Colon (tissue), 2 donors: ENCODE data around the gene RAB21.
"Not testable (repeated sequence)": the region's sequence is repeated elsewhere in the genome, so short reads cannot be mapped to it uniquely, and the experiment has no call there.

Source experiments
- FAIRE-seq: peaks from 2 replicates; lab custom pipeline; 2012; peaks lifted over from hg19 to GRCh38; lab: Jason Lieb, UNC
- donor health status: control.
- donor health status: control.

Gene RAB21

GRCh38 chr12:71799106-71799505 is 44.4 kb downstream of the RAB21 start:
- FAIRE-seq, result no peak

DNA sequence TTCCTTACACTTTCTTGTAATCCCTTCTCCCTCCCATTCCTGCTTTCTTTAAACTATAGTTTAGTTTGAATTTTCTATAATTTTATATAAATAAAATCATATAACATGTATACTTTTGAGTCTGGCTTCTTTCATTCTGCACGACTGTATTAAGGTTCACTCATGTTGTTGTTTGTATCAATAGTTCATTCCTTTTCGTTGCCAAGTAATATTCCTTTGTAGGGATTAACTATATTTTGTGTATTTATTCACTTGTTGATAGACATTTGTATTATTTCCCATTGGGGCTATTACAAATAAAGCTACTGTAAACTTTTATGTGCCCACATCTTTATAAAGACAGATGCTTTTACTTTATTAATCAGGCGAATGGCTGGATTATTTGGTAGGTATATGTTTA is 45.5 kb downstream of the RAB21 start:
- FAIRE-seq, result no peak

- no peak for FAIRE-seq
Observed at GRCh38 chr12:71804505-71804904, 49.8 kb downstream of the RAB21 start.

DNA sequence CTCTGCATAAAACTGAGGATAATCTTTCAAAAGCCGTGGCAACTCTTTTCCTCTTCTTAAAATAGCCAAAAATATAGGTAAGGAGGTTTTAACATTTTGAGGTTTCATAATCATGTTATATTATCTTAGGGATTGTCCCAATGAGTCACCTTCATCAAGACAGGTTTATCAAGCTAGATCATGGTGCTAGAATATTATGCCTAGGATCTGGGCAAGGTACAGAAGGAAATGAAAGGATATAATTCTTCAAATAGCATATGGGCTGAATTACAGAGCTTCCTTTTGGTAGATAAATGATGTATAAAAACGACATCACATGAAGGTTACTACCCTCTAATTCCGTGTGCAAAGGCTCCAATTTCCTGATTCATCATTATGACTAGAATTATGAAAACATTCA is 56.3 kb downstream of the RAB21 start:
- no peak for FAIRE-seq

DNA sequence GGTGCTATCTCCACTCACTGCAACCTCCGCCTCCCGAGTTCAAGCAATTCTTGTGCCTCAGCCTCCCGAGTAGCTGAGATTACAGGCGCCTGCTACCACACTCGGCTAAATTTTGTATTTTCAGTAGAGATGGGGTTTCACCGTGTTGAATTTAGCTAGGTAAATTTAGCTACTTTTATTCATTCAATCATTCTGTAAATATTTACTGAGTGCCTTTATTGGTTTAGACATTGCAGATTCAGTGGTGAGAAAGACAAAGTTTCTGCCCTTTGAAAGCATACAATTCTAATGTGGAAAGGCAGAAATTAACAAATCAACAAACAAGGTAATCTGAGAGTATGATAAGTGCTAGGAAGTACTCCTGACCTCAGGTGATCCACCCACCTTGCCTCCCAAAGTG is 60.6 kb downstream of the RAB21 start:
- FAIRE-seq, result not testable (repeated sequence)

- not testable (repeated sequence) for FAIRE-seq
Observed at GRCh38 chr12:71822088-71822487, 67.4 kb downstream of the RAB21 start.

GRCh38 chr12:71828813-71829212 is 74.2 kb downstream of the RAB21 start:
- no peak for FAIRE-seq

DNA sequence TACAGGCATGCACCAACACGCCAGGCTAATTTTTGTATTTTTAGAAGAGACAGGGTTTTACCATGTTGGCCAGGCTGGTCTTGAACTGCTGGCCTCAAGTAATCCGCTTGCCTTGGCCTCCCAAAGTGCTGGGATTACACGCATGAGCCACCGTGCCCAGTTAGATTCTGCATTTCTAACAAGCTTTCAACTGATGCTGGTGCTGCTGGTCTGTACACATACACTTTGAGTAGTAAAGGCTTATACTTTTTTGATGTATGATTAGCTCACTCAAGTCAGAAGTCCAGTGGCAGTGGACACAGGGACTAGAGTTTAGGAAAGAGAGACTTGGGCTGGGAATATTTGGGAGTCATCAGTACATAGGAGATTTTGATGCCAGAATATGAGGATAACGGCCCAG is 82.7 kb downstream of the RAB21 start:
- FAIRE-seq, result no peak

GRCh38 chr12:71838231-71838630 is 83.6 kb downstream of the RAB21 start:
- FAIRE-seq, result no peak

DNA sequence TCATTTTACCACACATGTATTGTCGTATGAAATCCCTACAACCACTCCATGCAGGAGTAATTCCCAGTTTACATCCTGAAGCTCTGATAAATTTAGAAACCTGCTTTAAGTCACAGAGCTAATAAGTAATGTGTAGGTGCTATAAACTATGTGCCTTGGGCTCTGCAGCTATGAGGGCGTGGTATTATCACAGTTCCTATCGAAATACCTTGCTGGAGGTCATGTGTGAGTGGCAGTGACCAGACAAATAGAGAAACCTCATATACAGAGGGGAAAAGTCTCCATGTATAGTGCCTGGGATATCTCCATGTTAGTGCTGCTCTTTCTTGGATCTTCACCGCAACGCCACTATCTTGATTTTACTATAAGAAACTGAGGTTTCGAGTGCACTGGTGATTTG is 84.0 kb downstream of the RAB21 start:
- FAIRE-seq, result no peak

DNA sequence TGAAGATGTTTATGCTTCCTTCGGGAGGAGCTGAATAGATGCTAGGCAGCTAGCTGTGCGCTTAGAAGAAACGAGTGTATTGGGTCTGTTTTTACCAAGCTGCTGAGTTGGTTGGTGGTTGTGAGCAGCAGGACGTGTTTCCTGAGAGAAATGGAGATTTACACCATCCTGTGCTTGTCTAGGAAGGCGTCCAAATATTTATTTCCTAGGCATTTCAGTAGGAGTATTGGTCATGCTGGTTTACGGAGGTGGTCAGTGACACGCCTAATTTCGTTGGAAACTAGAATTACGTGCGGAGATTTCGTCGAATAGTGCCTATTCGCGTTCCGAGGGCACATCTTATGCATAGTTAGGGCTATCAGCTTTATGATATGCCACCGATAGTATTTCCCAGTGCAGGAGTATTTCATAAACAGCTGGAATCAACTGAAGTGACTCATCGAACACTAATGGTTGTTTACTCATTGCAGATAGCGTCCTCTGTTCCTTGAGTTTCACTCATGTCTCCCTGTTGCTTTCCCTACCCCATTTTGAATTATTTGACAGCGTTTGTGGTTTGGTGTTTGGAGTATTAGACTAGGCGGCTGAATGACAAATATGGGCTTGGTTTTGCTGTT is 85.7 kb downstream of the RAB21 start:
- no peak for FAIRE-seq

- peak; percentile 69 for FAIRE-seq
Observed at GRCh38 chr12:71846322-71846940, 91.8 kb downstream of the RAB21 start.

DNA sequence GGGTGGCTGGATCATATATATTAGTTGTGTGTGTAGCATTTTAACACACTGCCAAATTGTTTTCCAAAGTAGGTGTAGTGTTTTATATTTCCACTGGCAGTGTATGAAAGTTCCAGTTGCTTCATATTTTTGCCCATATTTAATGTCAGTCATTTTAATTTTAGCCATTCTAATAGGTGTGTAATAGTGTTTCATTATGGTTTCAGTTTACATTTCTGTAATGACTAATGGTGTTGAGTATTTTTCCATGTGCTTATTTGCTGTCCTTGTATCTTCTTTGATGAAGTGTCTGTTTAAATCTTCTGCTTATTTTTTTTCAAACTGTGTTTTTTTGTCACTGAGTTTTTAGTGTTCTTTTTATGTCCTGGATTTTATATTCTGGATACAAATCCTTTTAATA is 93.5 kb downstream of the RAB21 start:
- no peak for FAIRE-seq

DNA sequence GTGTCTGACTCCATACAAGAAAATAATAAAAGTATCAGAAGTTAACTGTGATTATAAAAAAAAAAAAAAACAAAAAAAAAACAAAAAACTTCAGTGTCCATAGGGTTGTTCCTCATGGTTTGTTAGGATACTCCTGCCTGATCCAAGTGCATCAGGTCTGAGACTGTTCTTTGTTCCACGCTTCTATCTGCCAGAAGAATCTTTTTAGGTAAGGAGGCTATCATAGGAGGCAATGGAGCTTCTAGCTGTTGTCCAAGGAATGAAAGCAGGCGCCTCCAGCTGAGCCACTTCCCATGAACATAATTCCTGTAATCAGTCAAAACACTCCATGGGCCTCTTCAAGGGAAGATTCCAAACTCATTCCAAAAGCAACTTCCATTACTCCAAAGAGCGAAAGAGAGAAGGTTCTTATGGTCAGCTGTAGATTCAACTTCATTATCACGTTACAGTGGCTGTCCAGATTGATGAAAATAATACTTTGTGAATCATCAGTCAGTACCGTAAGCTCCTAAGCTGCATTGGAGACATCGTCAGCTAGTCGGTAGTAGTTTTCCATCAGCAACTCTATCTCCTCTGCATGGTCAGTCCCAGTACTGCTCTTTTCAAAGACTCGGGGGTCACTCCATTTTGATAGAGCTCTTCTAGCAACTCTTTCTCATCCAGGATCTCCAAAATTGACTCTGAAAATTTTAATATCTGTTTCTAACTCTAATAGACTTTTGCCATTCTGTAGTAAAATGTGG is 94.6 kb downstream of the RAB21 start:
- FAIRE-seq, result no peak
